Osteoblast (primary cell): ENCODE data around the gene ATP2A2. TPM values are rescaled to one million over a fixed set of nuclear protein-coding genes. Genes with fewer than 3 reads are reported as not detected.
A peak's percentile ranks its signal among the peaks of the same experiment; 100 is the strongest.

ENCODE experiments used
- DNase-seq: peaks from one replicate; pipeline ENCODE4 v3.0.0; 2011; ENCODE audit warnings: low spot score, mixed read lengths; ENCODE audit not compliant: insufficient read length; ENCODE audit errors: missing footprints
- H2AFZ ChIP-seq: 2 replicates; pipeline ENCODE4 v1.6.0; 2011; ENCODE audit warnings: mild to moderate bottlenecking, low read length
- H3K27ac ChIP-seq: 2 replicates; pipeline ENCODE4 v1.5.1; 2011; ENCODE audit warnings: mild to moderate bottlenecking, low read depth, low read length, moderate library complexity
- H3K27me3 ChIP-seq: 2 replicates; pipeline ENCODE4 v1.6.0; 2012; ENCODE audit warnings: mild to moderate bottlenecking, control low read depth, inconsistent platforms, low read length, moderate library complexity; ENCODE audit not compliant: insufficient read depth
- H3K36me3 ChIP-seq: 2 replicates; pipeline ENCODE4 v1.5.1; 2011; ENCODE audit warnings: mild to moderate bottlenecking, low read length, control low read depth, moderate library complexity; ENCODE audit not compliant: insufficient read depth
- H3K4me1 ChIP-seq: 2 replicates; pipeline ENCODE4 v1.5.1; 2011; ENCODE audit warnings: mild to moderate bottlenecking, low read length, control low read depth, moderate library complexity; ENCODE audit not compliant: insufficient read depth
- H3K4me2 ChIP-seq: 2 replicates; pipeline ENCODE4 v1.6.0; 2011; ENCODE audit warnings: mild to moderate bottlenecking, low read length; ENCODE audit not compliant: insufficient read depth
- H3K4me3 ChIP-seq: fragments of 200-600 bp; sonication (generic); 3 replicates; pipeline ENCODE4 v1.5.1; 2012; ENCODE audit warnings: mild to moderate bottlenecking, low read length, inconsistent platforms; ENCODE audit not compliant: insufficient read depth
- H3K79me2 ChIP-seq: 2 replicates; pipeline ENCODE4 v1.6.0; 2012; ENCODE audit warnings: mild to moderate bottlenecking, low read length, control low read depth, inconsistent platforms; ENCODE audit not compliant: insufficient read depth
- H3K9me3 ChIP-seq: 2 replicates; pipeline ENCODE4 v1.5.1; 2011; ENCODE audit warnings: low read depth, low read length, control low read depth
- H4K20me1 ChIP-seq: 2 replicates; pipeline ENCODE4 v1.6.0; 2012; ENCODE audit warnings: mild to moderate bottlenecking, low read length, control low read depth; ENCODE audit not compliant: insufficient read depth
- total RNA-seq: library from RNA; depleted of rRNA; stranded (reverse); fragments of >200 nt; gene quantifications from 2 replicates; pipeline ENCODE4 v1.2.3, GENCODE V29; 2012
- TF ChIP-seq, protein P1 (sequence below): IDR thresholded peaks from 2 replicates; pipeline ENCODE4 v1.5.1; 2011; ENCODE audit warnings: mild to moderate bottlenecking, low read depth, low read length, moderate library complexity; ENCODE audit errors: extremely low read depth

Gene ATP2A2
- total RNA-seq, 1 donor = 107 TPM

DNA sequence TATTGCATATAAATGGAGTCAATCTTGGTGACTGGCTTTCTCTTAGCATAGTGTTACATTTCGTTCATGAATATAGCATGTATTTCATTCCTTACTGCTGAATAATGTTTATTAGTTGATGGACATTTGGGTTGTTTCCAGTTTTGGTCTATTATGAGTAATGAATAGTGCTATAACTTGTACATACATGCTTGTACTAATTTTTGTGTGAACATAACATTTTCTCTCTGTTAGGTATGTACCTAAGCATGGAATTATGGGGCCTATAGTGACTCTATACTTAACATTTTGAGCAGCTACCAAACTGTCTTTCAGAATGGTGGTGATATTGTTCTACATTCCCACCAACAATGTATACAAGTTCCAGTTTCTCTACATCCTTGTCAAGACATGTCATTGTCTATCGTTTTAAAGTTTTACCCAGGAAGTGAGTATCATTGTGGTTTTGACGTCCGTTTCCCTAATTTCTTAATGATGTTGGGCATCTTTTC is 23.1 kb downstream of the ATP2A2 start:
- Histone ChIP-seq H4K20me1 (peaks cover 54% of the 10 kb centered on the region), H3K9me3 (no peaks in the 10 kb centered on the region), H3K4me3 (no peak overlapping the region), H3K36me3 (peaks cover 59% of the 10 kb centered on the region), H3K4me1 (peaks cover 21% of the 10 kb centered on the region), H3K79me2 (peaks cover 96% of the 10 kb centered on the region), H3K4me2 (peak overlapping the region; percentile 29), H3K27me3 (no peaks in the 10 kb centered on the region), H2AFZ (no peak overlapping the region), H3K27ac (peak overlapping the region; percentile 68)
- no peak for DNase-seq
- TF ChIP-seq, protein P1, sequence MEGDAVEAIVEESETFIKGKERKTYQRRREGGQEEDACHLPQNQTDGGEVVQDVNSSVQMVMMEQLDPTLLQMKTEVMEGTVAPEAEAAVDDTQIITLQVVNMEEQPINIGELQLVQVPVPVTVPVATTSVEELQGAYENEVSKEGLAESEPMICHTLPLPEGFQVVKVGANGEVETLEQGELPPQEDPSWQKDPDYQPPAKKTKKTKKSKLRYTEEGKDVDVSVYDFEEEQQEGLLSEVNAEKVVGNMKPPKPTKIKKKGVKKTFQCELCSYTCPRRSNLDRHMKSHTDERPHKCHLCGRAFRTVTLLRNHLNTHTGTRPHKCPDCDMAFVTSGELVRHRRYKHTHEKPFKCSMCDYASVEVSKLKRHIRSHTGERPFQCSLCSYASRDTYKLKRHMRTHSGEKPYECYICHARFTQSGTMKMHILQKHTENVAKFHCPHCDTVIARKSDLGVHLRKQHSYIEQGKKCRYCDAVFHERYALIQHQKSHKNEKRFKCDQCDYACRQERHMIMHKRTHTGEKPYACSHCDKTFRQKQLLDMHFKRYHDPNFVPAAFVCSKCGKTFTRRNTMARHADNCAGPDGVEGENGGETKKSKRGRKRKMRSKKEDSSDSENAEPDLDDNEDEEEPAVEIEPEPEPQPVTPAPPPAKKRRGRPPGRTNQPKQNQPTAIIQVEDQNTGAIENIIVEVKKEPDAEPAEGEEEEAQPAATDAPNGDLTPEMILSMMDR = no peak

DNA sequence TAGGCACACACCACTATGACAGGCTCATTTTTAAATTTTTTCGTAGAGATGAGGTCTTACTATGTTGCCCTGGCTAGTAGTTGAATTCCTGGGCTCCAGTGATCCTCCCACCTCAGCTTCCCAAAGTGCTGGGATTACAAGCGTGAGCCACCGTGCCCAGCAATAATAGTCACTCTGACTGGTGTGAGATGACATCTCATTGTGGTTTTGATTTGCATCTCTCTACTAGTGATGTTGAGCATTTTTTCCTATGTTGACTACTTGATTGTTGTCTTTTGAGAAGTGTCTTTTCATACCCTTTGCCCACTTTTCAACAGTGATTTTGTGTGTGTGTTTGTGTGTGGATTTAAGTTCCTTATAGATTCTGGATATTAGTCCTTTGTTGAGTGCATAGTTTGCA is 26.3 kb downstream of the ATP2A2 start:
- H2AFZ ChIP-seq = no peak overlapping the region
- H3K4me2 ChIP-seq = no peak overlapping the region
- peak overlapping the region; percentile 2 for H3K27ac ChIP-seq
- TF ChIP-seq, protein P1 = no peak
- no peak for DNase-seq
- peaks cover 95% of the 10 kb centered on the region for H3K79me2 ChIP-seq
- H3K4me3 ChIP-seq = no peak overlapping the region
- H3K36me3 ChIP-seq = peaks cover 50% of the 10 kb centered on the region
- peaks cover 43% of the 10 kb centered on the region for H4K20me1 ChIP-seq
- peaks cover 22% of the 10 kb centered on the region for H3K4me1 ChIP-seq
- H3K9me3 ChIP-seq = no peaks in the 10 kb centered on the region
- H3K27me3 ChIP-seq = no peaks in the 10 kb centered on the region

DNA sequence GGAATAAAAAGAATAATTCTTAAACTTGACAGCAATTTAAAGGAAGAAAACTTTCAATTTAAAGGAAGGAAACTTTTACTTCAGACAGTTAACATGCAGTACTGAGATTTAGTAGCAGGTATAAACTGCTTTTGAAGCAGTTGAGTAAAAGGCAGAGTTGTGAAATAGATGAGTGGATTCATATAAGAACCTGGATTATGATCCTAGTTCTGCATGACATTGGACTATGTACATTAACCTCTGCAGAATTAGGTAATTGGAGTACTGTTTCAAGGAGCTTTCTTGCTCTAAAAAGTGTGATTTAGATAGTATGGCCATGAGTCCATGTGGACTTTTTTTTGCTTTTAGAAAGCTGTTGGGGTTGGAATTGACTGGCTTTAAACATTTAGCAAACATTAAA is 29.7 kb downstream of the ATP2A2 start:
- Histone ChIP-seq H2AFZ (no peak overlapping the region), H3K36me3 (peaks cover 29% of the 10 kb centered on the region), H3K4me2 (no peak overlapping the region), H3K9me3 (no peaks in the 10 kb centered on the region), H3K27me3 (no peaks in the 10 kb centered on the region), H3K4me3 (no peak overlapping the region), H3K27ac (peak overlapping the region; percentile 55), H3K79me2 (peaks cover 85% of the 10 kb centered on the region), H4K20me1 (peaks cover 34% of the 10 kb centered on the region), H3K4me1 (peaks cover 28% of the 10 kb centered on the region)
- DNase-seq = no peak
- TF ChIP-seq, protein P1 = no peak

DNA sequence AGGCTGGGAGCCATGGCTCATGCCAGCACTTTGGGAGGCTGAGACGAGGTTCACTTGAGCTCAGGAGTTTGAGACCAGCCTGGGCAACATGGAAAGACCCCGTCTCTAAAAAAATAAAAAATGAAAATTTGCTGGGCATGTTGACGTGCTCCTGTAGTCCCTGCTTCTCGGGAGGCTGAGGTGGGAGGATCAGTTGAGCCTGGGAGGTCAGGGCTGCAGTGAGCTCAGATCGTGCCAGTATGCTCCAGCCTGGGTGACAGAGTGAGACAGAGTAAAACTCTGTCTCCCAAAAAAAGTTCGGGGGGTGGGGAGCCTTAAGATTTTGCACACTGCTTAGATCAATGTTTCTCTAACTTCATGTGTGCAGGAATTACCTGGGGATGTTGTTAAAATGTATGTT is 30.9 kb downstream of the ATP2A2 start:
- H3K4me2 ChIP-seq = no peak overlapping the region
- H3K9me3 ChIP-seq = no peaks in the 10 kb centered on the region
- H4K20me1 ChIP-seq = peaks cover 31% of the 10 kb centered on the region
- peak overlapping the region; percentile 74 for H3K27ac ChIP-seq
- H3K27me3 ChIP-seq = no peaks in the 10 kb centered on the region
- H3K36me3 ChIP-seq = peaks cover 24% of the 10 kb centered on the region
- H3K4me3 ChIP-seq = no peak overlapping the region
- DNase-seq = no peak
- H2AFZ ChIP-seq = no peak overlapping the region
- TF ChIP-seq, protein P1 = no peak
- H3K4me1 ChIP-seq = peaks cover 40% of the 10 kb centered on the region
- H3K79me2 ChIP-seq = peaks cover 83% of the 10 kb centered on the region
